ENCODE results near the gene SVIL.

DNA sequence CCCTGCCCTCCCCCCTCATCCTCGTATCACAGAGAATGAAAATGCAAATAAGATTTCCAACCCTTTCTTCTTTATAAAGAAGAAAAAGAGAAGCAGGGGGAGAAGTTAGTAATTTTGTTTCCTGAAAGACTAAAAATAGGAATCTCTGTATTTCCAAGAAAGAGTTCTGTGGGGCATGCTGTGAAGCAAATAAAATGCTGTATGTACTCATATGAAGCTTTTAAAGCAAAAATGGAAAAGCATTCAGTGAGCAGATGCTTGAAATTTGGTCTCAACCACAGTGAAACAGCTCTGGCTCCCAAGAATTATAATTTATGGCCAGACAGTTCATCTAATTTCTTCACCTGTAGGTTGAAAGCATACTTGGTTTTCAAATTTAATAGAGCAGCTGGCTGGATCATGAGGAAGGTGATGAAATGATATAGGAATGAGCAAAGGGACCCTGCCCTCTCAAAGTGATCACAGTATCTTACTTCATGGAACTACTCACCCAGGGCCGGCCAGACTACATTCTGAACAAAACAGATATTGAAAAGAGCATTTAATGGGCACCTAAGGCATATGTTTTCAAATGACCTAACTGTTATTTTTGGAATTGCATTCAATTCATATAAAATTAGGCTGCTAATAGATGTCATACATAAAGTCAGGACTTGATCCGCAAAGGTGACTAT, 31.4 kb downstream of the SVIL start:
- TF ChIP-seq, protein P1, sequence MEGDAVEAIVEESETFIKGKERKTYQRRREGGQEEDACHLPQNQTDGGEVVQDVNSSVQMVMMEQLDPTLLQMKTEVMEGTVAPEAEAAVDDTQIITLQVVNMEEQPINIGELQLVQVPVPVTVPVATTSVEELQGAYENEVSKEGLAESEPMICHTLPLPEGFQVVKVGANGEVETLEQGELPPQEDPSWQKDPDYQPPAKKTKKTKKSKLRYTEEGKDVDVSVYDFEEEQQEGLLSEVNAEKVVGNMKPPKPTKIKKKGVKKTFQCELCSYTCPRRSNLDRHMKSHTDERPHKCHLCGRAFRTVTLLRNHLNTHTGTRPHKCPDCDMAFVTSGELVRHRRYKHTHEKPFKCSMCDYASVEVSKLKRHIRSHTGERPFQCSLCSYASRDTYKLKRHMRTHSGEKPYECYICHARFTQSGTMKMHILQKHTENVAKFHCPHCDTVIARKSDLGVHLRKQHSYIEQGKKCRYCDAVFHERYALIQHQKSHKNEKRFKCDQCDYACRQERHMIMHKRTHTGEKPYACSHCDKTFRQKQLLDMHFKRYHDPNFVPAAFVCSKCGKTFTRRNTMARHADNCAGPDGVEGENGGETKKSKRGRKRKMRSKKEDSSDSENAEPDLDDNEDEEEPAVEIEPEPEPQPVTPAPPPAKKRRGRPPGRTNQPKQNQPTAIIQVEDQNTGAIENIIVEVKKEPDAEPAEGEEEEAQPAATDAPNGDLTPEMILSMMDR (IDR thresholded peaks at IDR 0.05 in 8 of 11, conservative IDR thresholded peaks at IDR 0.05 in 3 of 11) = no peak
- TF ChIP-seq POLR2A (IDR thresholded peaks at IDR 0.05) (no peak), POLR2AphosphoS5 (IDR thresholded peaks at IDR 0.05) (no peak)

Measured in spleen (tissue), 7 donors.